OCI-LY3 (cell line): ENCODE results near the gene AZGP1.

Experiments used
- EZH2phosphoT487 ChIP-seq: fragments of 200-600 bp; shearing (Covaris generic); IDR thresholded peaks from 2 replicates; pipeline ENCODE4 v1.6.1; 2018; ENCODE audit warnings: antibody characterized with exemption, mixed run types, low read depth
- TF ChIP-seq, protein P1 (sequence below): fragments of 200-600, 300-600 bp; sonication (generic); IDR thresholded peaks from 2 replicates; pipeline ENCODE4 v1.5.1; 2014; ENCODE audit warnings: antibody characterized with exemption, low read length, low read depth

DNA sequence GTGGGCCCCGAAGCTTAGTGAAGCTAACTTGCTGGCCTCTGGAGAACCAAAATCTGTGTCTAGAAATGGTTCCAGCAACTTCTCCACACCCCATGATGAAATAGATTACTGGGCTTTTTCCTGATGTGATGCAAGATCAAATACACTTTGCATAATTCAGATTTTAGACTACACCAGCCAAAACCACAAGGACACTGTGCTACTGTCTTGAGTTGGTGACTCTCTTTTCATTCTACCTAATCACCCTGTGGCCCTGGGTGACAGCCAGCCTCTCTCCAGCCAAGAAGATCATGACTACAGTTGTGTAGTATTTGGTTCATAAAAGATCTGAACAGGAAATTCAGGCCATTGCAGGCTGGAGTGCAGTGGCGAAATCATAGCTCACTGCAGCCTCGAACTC, 22.2 kb downstream of the AZGP1 start:
- TF ChIP-seq, protein P1, sequence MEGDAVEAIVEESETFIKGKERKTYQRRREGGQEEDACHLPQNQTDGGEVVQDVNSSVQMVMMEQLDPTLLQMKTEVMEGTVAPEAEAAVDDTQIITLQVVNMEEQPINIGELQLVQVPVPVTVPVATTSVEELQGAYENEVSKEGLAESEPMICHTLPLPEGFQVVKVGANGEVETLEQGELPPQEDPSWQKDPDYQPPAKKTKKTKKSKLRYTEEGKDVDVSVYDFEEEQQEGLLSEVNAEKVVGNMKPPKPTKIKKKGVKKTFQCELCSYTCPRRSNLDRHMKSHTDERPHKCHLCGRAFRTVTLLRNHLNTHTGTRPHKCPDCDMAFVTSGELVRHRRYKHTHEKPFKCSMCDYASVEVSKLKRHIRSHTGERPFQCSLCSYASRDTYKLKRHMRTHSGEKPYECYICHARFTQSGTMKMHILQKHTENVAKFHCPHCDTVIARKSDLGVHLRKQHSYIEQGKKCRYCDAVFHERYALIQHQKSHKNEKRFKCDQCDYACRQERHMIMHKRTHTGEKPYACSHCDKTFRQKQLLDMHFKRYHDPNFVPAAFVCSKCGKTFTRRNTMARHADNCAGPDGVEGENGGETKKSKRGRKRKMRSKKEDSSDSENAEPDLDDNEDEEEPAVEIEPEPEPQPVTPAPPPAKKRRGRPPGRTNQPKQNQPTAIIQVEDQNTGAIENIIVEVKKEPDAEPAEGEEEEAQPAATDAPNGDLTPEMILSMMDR = no peak
- TF ChIP-seq EZH2phosphoT487 = no peak
